Hepatocyte (in vitro differentiated cells): ENCODE results near the gene WRNIP1.

ENCODE experiments used
- CTCF ChIP-seq: fragments of 200-600 bp; sonication (generic); IDR thresholded peaks from 2 replicates; pipeline ENCODE4 v1.5.1; 2016; ENCODE audit warnings: antibody characterized with exemption, mild to moderate bottlenecking; ENCODE audit not compliant: poor library complexity
- EZH2 ChIP-seq: fragments of 200-600 bp; sonication (generic); IDR thresholded peaks from 2 replicates; pipeline ENCODE4 v1.6.1; 2016; ENCODE audit warnings: antibody characterized with exemption, mild to moderate bottlenecking, borderline replicate concordance

- no peak for TF ChIP-seq CTCF
- TF ChIP-seq EZH2: no peak
Observed at GRCh38 chr6:2768696-2769095, 3.5 kb downstream of the WRNIP1 start.
